HG02840 (cell line): ENCODE data around the gene TNS3.
"Not testable (repeated sequence)": the region's sequence is repeated elsewhere in the genome, so short reads cannot be mapped to it uniquely, and the experiment has no call there.

Experiments
- ATAC-seq: cut with Tn5 transposase; IDR thresholded peaks from one replicate; pipeline ENCODE4 v1.9.1; 2021; ENCODE audit warnings: mild to moderate bottlenecking, moderate library complexity, moderate number of reproducible peaks; ENCODE audit not compliant: unreplicated experiment, low FRiP score

Gene TNS3

DNA sequence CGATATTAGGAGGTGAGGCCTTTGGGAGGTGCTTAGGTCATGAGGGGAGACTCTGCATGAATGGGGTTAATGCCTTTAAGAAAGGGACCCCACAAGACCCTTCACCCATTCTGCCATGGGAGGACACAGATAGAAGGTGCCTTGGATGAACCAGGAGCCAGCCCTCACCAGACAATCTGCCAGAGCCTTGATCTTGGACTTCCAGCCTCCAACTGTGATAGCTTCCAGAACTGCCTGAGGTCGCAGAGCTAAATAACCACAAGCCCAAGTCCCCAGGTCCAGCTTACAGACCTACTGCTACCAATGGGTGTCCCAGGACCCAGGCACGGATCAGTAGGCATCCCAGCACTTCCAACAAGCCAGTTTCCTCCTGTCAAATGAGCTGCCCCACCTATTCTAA lies 37.5 kb downstream of the TNS3 start:
- no peak for ATAC-seq

DNA sequence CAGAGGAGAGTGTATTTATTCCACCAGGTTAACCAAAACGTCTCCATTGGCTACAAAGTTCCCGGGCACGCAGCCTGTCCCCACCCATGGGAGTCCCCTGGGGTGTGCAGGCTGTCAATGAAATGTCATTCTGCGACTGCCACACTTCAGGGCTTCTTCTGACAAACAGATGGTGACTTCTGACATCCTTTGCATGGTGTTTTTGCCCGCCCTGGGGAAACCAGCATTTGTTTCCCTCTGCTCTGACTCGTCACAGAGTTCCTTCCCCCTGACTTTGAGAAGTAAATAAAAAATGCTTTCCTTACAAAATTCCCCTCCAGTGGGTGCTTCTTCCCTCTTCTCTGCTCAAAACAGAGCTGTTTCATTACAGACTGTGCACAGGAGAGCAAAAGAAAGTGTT lies 38.2 kb downstream of the TNS3 start:
- no peak for ATAC-seq

DNA sequence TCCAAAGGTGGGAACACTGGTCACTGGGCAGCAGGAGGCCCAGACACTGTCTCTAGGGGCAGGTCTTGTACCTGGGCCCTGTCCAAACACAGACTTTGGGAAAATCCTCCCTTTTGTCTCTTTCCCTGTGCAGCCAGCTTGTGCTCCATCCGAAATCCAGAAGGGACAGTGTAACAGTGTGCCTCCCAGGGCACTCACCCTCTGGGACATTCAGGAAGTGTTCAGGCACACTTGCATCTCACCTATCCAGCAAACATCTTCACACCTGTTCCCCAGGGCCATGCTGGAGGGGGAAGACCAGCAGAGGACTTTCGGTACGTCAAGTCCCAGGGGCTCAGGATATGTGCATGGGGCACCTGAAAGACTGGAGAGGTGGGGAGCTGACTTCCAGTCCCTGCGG lies 38.9 kb downstream of the TNS3 start:
- ATAC-seq: no peak

DNA sequence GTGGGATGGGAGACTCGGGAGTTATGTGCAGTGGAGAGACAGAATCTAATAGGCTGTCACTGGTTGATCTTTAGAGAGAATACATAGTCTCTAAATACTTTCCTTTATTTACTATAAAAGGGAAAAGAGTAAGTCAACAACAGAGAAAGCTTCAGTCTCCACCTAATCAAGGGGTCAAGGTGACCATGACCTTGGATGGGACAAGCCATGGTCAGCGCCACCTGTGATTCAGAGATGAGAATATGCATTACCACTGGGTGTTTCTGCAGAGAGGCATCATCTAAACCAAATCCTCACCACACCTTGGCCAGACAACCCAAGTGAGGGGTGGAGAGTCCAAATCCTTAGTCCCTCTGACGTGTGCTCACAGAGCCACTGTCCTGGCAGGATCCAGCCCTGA lies 39.9 kb downstream of the TNS3 start:
- no peak for ATAC-seq

DNA sequence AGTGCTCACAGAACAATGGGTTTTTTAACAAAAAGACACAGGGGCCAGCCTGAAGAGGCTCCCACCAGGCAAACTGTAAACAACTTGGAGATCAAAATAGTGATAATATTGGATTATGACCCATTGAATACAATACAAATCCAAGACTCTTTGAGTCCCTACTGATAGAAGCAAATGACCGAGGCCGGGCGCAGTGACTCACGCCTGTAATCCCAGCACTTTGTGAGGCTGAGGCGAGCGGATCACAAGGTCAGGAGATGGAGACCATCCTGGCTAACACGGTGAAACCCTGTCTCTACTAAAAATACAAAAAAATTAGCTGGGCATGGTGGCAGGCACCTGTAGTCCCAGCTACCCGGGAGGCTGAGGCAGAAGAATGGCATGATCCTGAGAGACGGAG lies 40.4 kb downstream of the TNS3 start:
- not testable (repeated sequence) for ATAC-seq

DNA sequence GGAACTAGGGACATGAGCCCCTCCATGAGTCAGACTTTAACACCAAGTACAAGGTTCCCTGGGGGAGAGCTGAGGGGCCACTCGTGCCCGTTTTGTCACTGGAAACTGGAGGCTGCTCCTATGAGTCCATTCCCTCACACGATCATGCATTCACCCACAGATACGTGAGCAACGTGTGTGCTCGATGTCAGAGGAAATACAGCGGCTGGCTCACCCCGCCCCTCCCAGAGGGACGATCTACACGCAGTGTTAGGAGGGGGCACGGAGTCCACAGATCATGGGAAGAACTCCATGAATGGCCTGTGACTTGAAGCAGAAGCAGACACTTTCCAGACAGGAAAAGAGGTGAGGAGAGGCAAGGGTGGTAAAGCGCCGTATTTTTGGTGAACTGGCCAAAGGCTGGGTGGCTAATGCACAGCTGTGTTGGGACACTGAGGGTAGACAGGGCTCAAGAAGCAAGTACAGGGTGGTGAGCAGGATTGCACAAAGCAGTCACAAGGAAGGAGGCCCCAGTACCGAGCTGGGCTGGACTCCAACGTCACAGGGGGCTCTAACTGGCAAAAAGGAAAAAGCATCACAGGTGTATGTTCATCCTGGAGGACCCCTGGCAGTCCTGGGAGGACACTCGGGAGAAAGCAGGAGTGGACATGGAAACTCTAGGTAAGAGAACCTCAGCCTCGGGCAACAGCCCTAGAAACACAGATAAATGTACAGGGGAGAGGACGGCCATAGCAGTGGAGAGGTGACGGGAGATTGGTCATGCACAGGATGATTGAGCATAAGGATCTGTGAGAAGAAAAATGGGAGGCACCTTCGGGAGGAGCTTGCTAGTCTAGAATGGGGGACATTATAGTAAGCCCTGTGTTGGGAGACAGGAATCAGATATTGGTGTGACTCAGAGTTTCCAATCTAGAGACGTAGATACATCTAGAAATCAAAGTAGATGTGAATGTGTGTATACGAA lies 41.2 kb downstream of the TNS3 start:
- no peak for ATAC-seq

DNA sequence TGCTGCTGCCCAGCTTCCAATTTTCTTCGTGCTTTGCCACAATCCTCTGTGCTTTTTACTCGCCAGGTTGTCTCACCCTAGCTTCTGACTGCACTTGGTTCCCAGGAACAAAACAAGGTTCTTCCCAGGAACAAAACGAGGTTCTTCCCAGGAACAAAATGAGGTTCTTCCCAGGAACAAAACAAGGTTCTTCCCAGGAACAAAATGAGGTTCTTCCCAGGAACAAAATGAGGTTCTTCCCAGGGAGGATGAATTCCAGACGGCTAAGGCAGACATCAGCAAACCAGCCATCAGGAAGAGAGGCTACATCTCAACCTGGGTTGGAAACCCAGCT lies 41.9 kb downstream of the TNS3 start:
- ATAC-seq: no peak

DNA sequence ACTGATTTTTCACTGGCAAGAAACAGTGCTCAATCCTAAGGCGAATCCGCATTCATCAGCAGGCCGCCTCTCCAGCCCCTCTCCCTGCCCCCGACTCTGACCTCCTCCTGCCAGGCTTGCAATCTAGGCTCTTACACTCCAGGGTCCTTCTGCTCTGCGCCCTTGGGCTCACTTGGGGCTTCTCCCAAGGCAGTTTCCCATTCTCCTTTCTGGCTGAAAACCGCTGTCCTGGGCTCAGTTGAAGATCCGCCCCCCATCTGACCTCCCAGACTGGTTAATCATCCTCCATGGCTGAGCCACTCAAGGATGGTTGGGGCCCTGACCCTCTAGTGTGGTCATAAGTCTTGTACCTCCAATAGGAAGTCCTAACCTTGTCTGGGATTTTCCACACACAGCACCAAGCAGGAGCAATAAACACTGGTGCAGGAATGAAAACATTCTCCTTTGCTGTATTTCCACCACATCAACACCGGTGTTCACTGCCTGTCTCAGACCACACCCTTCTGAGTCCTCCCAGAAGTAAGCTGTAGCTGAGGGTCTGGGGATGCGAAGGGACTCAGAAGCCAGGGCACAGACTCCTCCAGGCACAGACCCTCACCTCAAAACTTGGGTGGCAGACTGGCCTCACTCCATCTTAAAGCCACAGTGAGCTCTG lies 42.4 kb downstream of the TNS3 start:
- no peak for ATAC-seq

DNA sequence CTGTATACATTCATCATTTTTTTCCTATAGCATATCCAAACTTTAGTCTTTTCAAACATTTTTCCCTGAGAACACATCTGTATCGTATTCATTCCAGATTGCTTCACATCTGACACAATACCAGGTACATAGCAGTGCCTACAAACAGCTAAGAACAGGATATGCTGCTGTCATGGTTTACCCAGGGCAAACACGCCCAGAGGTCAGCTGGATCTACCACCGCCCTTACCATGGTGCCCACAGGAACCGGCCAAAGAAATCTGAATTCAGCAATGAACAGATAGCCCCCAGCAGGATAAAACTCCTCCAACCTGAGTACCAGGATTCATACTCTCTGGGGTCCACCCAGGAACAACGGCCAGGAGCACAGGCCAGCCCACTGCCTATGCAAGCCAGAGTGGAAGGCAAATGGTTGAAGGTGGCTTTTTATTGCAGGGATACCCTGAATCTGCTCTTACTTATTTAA lies 43.0 kb downstream of the TNS3 start:
- no peak for ATAC-seq

DNA sequence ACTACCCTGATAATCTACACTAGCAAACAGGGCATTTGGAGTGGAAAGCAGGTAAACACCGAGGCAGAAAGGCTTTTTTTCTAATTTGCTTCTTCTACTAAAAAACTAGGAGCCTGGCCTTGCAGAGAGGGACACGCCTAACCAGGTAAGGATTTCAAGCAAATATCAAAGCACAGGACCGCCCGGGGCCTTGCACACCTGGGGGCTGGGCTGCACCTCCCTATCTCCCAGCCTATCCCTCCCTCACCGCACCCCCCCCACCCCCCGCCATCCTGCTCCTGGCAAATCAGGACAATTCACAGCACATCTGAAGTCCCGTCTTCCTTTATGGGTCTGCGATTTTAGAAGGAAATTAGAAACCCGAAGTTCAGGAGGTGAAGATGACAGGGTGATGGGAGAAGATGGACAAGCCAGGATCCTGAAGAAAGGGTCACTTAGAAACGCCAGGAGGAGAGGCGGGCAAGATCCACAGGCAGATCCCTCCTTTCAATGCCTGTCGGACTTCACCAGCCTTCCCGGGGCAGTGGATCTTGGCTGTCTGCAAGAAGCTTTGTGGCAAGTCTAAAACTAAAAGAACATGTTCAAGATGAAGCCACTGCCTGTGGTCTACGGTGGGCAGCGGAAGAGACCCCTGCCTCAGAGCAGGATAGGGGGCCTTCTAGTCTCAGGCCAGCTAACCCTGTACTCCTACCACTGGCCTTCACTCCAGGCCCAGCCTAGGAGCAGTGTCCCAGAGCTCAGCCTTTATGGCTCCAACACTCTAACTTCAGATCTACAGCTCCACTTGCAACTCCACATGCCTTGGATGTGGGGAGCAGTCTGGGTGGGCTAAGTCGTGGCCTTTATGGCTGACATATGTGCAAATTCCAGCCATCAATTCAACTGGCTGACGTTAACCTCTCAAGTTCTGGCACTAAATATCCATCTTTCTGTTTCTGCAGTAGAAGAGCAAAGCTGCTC lies 43.9 kb downstream of the TNS3 start:
- ATAC-seq: no peak

DNA sequence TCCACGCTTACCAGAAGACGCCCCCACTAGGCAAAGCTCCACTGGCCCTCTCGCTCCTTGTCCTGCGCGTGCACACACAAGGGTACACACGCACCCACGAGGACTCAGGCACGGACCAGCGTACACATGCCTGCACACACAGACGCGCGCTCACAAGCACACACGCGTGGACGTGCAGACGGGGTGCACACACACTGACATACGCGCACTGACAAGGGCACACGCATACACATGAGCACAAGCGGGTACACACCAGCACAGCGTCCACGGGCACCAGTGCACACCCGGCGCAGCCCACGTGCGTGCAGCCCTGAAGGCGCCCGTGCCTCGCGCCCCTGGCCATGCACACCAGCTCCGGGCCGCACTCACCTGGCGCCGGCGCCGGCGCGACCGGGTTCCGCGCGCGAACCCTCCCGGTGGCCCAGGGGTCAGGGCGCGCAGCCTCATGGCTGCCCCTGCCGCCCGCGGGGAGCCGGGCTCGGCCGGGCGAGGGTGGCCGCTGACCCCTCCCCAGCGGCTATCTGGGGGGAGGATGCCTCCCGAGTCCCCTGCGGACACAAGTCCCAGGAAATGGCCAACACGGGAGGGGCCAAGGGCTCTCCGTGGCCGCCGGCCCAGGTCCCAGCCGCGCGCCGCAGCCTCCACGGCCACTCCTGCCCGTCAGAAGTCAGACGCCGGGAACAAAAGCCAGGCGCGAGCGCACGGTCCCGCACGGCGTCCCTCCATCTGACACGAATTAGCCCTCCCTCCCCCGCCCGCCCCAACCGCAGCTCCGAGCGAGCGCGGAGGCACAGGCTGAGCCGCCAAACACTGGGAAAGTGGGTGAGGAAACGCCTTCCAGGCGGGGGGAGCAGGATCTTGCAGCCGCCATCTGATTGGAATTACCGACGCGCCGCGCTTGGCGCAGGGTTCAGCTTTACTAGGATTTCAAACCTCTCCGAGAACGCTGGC lies 45.0 kb downstream of the TNS3 start:
- ATAC-seq: no peak

DNA sequence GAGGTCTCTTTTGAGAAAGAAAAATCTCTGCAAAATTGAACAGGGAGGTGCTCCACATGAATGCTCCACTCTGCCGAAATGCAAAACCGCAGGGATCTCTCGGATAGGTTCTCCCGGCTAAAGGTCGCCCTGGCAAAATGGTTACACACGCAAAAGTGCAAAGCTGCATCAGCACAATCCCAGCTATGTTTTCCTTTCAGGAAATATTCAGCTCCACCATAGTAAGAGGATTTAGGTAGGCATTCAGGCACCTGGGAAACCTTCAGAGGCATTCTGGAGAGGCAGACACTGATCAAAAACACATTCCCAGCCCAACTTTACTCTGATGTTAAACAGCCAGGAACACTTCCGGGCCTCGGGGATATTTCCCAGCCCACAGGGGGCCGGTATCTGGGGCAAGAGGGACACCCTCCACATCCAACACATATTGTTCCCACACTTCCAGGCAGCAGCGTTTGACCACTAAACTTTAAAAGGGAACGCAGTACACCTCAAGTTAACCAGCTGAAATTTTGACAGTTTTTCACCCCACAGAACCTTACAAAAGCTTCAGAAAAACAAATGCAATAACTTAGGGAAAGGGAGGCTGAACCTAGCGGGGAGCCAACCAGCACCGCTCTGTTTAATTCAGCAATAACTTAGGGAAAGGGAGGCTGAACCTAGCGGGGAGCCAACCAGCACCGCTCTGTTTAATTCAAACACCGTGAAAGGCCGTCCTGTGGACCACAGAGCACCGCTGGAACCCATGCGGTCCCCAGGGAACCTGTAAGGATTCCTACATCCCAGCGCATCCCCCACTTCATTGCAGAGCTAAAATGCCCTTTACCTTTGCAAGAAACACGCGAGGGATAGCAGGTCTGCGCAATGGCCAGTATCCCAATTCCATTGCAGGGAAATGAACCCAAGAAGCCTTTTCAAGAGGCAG lies 45.9 kb downstream of the TNS3 start:
- ATAC-seq: no peak

DNA sequence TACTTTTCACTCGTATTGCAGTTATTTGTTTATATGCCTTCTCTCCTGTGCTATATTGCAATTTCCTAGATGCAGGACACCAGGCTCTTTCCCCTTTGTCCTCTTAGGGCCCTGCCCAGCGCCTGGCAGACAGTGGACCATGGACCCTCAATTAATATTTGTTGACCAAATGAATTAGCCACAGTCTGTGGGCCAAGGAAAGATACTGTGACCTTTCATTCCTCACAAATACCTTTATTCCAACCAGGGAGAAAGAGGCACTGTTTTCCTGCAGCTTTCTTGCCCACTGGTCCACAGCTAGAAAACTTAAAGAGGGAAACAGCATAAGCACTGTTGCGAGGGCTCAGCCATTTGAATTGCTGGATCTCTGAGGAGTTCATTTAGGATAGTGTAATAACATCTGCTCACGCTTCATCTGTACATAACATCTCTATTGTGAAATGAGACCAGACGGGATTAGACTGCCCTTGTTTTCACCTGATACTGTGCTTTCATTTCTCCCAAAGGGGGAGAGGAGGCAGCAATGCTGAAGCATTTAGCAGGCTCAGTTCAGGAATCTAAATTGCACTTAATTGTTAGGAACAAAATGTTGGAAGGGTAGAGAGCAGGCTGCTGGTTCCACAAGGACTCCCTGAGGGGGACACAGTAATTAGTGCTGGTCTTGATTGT lies 46.7 kb downstream of the TNS3 start:
- no peak for ATAC-seq

DNA sequence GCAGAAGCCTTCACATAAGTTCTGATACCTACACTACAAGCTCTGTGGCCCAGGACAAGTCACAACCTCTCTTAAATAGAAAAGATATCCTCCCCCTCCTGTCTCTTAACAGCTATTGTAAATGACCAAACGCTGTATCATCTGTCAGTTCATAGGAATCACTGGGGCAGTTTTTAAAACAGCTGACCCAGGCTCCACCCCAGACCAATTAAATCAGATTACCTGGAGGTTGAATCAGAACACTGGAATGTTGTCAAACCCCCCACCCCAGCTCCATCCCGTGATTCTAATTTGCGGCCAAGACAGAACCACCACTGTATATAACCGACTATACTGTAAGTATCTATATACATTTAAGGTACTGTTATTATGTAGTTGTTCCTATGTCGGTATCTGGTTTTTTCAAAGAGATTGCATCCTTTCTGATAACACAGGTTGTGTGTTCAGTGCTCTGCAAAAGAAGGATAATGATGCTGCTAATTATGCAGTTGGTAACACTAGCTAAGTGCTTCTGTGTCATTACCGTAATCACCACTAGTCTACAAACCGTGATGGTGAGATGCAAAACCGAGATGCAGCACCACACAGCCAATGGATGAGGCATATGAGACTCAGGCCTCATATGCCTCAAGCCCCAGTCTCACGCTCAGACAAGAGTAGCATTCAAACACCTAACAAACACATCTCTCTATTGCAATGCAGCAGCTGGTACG lies 47.4 kb downstream of the TNS3 start:
- no peak for ATAC-seq

DNA sequence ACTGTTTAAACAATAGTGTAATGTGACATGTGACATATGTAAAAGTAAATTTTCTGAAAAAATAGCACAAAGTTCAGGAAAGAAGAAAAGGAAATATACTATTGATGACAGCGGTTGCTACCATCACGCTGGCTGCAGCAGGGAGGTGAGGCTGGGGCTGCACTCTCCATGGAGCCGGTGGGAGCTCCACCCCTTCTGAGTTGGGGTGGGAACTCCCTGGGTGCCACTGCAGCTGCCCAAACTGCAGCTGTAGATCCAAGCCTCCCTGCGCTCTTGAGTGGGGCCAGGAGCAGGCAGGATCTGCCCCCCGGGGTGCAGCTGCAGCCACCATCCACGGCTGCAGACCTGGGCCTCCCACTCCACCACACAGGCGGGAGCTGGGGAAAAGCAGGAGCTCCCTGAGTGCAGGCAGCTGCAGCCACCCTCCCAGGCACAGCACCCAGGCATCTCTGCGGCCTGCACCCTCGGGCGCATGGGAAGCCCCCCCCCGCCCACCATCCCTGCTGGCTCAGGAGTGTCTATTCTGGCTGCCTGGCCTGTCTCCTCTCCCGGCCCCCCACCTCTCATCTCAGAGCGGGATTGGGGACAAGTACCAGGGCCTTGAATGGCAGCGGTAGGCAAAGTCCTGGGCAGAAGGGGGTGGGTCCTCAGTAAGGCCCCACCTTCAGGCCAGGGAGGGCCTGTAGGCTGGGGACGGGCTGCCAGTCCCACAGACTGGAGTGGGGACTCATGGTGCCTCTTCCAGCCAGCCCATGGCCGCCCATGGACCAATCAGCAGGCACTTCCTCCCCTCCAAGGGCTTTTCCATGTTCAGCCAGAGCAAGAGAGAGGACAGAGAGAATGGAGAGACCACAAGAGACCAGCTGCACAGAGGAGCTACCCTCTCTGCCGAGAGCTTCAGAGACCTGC lies 50.1 kb downstream of the TNS3 start:
- ATAC-seq: no peak

DNA sequence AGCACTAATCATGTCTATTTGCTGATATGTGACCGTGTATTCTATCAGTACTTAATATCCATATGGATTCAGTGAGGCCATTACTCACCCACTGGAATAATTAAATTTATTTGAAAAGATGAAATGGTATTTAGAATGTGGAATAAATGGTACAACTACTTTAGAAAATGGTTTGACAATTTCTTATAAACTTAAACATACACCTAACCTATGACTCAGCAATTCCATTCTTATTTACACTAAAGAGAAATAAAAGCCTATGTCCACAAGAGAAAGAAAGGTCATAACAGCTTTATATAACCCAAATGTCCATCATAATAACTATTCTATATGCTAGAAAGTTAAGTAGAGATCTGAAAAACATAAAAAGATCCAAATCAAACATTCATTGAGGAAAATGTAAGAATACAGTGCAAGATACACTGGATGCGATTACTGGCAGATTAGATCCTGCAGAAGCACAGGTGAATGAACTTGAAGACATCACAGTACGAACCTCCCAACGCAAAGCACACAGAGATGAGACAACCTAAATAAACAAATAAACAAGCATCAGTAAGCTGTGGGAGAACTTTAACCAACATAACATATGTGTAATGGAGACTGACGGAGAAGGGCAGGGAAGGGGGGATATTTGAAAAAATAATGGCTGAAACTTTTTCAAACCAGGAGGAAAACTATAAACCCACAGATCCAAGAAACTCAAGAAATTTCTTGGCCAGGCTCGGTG lies 51.9 kb downstream of the TNS3 start:
- no peak for ATAC-seq
